NB4 (cell line): Measurements from ENCODE around the gene DCHS1.

Experiments used
- DNase-seq: peaks from one replicate; pipeline ENCODE4 v3.0.0; 2010; ENCODE audit warnings: low read depth
- H3K4me3 ChIP-seq: one replicate; pipeline ENCODE4 v1.5.1; 2011; ENCODE audit warnings: mild to moderate bottlenecking, low read depth, low read length, moderate library complexity
- MYC ChIP-seq: IDR thresholded peaks from 2 replicates; pipeline ENCODE4 v1.6.1; 2011; ENCODE audit warnings: low read depth, low read length
- POLR2A ChIP-seq: IDR thresholded peaks from 2 replicates; pipeline ENCODE4 v1.6.1; 2011; ENCODE audit warnings: mild to moderate bottlenecking; ENCODE audit not compliant: insufficient read length; ENCODE audit errors: extremely low read depth
- TF ChIP-seq, protein P1 (sequence below): IDR thresholded peaks from one replicate; pipeline ENCODE4 v1.5.1; 2012; ENCODE audit warnings: low read depth, low read length
- TF ChIP-seq, protein P2 (sequence below): IDR thresholded peaks from 2 replicates; pipeline ENCODE4 v1.6.1; 2011; ENCODE audit warnings: low read depth, low read length

DCHS1 gene

DNA sequence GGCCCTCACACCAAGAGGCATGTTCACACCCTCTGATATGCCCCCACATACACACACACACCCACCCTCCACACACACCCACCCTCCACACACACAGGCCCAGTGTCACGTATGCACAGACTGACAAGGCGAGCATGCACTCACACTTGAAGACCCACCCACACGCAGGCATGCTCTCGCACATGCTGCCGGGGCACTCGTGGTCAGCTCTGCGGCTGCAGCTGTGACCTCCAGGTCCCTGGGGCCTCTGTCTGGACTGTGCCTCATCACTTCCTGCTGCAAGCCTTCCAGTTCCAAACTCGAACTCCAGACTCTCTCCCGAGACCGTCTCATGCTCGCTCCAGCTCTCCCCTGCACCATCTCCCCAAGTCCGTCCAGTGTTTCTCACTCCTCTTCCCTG lies 9.5 kb downstream of the DCHS1 start:
- TF ChIP-seq, protein P1, sequence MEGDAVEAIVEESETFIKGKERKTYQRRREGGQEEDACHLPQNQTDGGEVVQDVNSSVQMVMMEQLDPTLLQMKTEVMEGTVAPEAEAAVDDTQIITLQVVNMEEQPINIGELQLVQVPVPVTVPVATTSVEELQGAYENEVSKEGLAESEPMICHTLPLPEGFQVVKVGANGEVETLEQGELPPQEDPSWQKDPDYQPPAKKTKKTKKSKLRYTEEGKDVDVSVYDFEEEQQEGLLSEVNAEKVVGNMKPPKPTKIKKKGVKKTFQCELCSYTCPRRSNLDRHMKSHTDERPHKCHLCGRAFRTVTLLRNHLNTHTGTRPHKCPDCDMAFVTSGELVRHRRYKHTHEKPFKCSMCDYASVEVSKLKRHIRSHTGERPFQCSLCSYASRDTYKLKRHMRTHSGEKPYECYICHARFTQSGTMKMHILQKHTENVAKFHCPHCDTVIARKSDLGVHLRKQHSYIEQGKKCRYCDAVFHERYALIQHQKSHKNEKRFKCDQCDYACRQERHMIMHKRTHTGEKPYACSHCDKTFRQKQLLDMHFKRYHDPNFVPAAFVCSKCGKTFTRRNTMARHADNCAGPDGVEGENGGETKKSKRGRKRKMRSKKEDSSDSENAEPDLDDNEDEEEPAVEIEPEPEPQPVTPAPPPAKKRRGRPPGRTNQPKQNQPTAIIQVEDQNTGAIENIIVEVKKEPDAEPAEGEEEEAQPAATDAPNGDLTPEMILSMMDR: no peak
- TF ChIP-seq, protein P2, sequence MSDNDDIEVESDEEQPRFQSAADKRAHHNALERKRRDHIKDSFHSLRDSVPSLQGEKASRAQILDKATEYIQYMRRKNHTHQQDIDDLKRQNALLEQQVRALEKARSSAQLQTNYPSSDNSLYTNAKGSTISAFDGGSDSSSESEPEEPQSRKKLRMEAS: peak; percentile 91
- TF ChIP-seq MYC (peak; percentile 85), POLR2A (no peak)
- peak overlapping the region; percentile 44 for H3K4me3 ChIP-seq
- peak; percentile 89 for DNase-seq

DNA sequence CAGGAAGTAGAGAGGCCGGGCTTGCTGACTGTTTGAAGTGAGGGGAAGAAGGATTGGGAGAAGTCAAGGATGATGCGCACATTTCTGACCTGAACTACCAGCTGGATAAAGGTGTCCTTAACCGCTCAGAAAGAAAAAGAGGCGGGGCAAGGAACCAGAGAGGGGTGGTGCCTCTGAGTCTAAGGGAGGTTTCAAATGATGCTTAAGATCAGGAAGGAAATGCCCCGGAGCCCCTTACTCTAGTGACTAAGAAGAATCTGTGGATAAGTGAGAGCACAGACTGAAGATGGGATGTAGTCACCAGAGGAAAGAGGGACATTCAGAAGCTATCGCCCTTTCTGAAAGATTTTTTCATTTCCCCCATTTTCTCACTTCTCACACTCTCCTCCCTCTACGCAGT lies 12.7 kb downstream of the DCHS1 start:
- H3K4me3 ChIP-seq: no peak overlapping the region
- no peak for DNase-seq
- TF ChIP-seq POLR2A (no peak), MYC (no peak)
- TF ChIP-seq, protein P2: no peak
- TF ChIP-seq, protein P1: no peak

DNA sequence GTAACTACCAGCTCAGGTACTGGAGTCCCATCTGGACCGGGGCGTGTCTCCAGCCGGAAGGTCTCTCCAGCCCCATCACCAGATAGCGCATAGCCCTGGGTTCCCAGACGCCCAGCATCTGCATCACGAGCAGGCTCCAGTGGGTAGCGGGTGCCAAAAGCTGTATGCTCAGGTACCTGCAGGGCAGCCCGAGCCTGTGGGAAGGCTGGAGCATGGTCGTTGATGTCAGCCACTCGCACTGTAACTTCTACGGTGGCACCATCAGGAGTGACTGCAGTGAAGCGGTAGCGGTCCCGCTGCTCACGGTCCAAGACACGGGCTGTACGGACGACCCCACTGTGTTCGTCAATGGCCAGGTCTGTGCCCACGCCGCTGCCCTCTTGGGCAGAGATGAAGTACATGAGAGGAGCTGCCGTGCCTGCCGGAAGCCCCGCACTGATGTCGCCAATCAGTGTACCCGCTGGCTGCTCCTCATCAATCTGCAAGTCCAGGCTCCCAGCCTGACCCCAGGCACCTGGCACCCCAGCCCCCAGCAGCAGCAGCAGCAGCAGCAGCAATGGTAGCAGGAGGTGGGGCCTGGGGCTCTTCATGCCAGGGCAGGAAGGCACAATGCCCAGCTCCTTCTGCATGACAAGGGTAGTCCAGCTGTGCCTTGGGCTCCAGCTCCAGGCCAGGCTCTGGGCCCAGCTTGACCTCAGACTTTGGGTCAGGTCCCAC lies 14.5 kb downstream of the DCHS1 start:
- H3K4me3 ChIP-seq: no peak overlapping the region
- no peak for DNase-seq
- TF ChIP-seq, protein P1: no peak
- TF ChIP-seq POLR2A (no peak), MYC (no peak)
- TF ChIP-seq, protein P2: no peak

DNA sequence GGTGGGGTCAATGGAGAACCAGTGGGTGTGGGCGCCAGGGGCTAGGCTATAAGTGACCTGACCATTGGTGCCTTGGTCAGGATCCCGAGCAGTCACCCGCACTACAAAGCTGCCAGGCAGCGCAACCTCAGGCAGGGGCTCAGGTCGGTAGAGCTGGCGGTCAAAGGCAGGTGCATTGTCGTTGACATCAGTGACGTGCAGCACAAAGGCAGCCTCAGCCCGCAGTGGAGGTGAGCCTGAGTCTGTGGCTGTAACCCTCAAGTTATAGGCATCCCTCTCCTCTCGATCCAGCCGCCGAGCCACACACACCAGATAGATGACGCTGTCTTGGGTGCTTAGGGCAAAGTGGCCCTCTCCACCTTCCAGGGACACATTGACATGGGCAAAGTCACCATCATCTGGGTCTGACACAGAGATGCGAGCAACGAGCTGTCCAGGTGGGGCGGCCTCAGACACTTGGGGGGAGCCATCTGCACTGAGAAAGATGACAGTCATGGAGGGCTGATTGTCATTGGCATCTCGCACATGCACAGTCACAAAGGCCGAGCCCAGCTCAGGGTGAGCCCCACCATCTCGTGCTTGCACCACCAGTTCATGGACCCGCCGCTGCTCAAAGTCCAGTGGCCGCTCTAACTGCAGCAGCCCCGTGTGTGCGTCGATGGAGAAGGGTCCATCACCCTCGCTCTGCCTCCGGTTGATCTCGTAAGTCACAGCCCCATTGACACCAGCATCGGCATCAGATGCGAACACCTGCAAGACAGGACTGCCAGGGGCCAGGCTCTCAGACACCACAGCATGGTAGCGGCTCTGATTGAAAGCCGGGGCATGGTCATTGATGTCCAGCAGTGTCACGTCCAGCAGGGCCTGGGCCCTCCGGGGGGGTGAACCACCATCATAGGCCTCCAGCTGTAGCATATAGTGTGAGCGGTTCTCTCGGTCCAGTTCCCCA lies 15.3 kb downstream of the DCHS1 start:
- no peak for DNase-seq
- no peak overlapping the region for H3K4me3 ChIP-seq
- TF ChIP-seq MYC: no peak
- TF ChIP-seq, protein P2: no peak
- no peak for TF ChIP-seq POLR2A
- TF ChIP-seq, protein P1: no peak

DNA sequence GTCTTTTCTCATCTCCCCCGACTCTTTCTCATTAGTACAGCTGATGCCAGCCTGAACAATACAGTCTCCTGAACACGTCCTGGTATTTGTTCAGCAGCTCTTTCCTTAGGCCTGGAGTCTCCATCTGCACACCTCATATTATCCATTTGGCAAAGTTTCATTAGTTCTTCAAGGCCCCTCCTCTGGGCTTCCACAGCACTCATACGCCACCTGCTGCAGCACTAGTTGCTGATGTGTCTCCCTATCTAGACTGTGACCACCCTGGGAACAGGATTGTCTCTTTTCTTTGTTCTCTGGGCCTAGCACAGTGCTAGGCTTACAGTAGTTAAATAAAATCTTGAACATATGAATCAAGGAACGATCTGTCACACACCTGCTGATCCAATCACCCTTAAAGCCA lies 17.2 kb downstream of the DCHS1 start:
- H3K4me3 ChIP-seq: no peak overlapping the region

More for the DNA sequence above, 17.2 kb downstream of the DCHS1 start:
- peak; percentile 39 for DNase-seq
- TF ChIP-seq, protein P1: no peak
- TF ChIP-seq, protein P2: no peak
- TF ChIP-seq POLR2A (no peak), MYC (no peak)
